Measurements from ENCODE around the gene KCNV2.

DNA sequence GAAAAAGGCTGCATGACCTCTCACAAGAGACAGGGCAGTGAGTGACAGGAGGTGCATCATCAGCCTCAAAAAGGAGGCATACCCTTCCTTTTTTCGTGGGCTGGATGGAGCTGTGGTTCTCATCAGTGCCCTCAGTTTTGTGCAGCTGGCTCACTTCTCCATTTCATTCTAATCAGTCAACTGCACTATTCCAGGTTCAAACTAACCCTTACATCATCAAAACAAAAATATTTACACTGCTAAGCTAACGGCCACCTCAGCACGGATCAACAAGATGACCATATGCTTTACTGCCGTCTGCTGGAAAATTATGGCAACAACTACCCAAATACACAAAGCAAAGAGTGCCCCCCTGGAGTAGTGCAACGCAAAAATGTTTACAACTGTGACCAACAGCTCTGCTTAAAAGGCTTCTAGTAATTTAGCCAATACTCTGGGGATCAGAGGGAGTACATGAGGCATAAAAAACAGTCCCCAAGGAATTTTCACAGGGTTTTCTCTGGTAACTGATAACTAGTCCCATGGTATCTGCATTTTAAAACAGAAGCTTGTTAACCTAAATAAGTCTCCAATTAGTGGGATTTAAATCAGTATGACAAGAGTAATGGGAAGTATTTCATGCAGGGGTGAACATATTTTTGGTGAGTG lies 10.8 kb downstream of the KCNV2 start:
- TF ChIP-seq, protein P1, sequence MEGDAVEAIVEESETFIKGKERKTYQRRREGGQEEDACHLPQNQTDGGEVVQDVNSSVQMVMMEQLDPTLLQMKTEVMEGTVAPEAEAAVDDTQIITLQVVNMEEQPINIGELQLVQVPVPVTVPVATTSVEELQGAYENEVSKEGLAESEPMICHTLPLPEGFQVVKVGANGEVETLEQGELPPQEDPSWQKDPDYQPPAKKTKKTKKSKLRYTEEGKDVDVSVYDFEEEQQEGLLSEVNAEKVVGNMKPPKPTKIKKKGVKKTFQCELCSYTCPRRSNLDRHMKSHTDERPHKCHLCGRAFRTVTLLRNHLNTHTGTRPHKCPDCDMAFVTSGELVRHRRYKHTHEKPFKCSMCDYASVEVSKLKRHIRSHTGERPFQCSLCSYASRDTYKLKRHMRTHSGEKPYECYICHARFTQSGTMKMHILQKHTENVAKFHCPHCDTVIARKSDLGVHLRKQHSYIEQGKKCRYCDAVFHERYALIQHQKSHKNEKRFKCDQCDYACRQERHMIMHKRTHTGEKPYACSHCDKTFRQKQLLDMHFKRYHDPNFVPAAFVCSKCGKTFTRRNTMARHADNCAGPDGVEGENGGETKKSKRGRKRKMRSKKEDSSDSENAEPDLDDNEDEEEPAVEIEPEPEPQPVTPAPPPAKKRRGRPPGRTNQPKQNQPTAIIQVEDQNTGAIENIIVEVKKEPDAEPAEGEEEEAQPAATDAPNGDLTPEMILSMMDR (IDR thresholded peaks at IDR 0.05; ENCODE audit: low read depth, low read length), result peak; percentile 98
- TF ChIP-seq, protein P2, sequence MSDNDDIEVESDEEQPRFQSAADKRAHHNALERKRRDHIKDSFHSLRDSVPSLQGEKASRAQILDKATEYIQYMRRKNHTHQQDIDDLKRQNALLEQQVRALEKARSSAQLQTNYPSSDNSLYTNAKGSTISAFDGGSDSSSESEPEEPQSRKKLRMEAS (IDR thresholded peaks at IDR 0.05; ENCODE audit: low read depth, low read length), result peak; percentile 65
- TF ChIP-seq POLR2A (IDR thresholded peaks at IDR 0.05; ENCODE audit: extremely low read depth, insufficient read length) (no peak), MYC (IDR thresholded peaks at IDR 0.05; ENCODE audit: low read depth, low read length) (peak; percentile 81)
